Neural cell (in vitro differentiated cells): ENCODE measurements around the gene C10orf90. TPM values are rescaled to one million over a fixed set of nuclear protein-coding genes. Genes with fewer than 3 reads are reported as not detected.
A peak's percentile ranks its signal among the peaks of the same experiment; 100 is the strongest.

Experiments used
- H2AFZ ChIP-seq: fragments of 200-600, 300-800 bp; sonication (generic), shearing (Covaris generic); 2 replicates; pipeline ENCODE4 v1.6.0; 2014; ENCODE audit warnings: low read depth, mild to moderate bottlenecking, antibody characterized with exemption, low read length, moderate library complexity
- H3F3A ChIP-seq: fragments of 200-600 bp; shearing (Covaris generic); 2 replicates; pipeline ENCODE4 v1.6.1; 2016; ENCODE audit warnings: mild to moderate bottlenecking, moderate library complexity, mixed read lengths, antibody characterized with exemption, low read length; ENCODE audit not compliant: insufficient read depth, poor library complexity, severe bottlenecking
- H3K27ac ChIP-seq: fragments of 200-600, 300-800 bp; sonication (generic), shearing (Covaris generic); 2 replicates; pipeline ENCODE4 v1.5.1; 2014; ENCODE audit warnings: mild to moderate bottlenecking, low read length, moderate library complexity
- H3K27me3 ChIP-seq: fragments of 300-800, 200-600 bp; sonication (generic), shearing (Covaris generic); 2 replicates; pipeline ENCODE4 v1.6.0; 2014; ENCODE audit warnings: mild to moderate bottlenecking, low read depth, low read length, moderate library complexity; ENCODE audit not compliant: insufficient read depth
- H3K36me3 ChIP-seq: fragments of 300-800, 200-600 bp; sonication (generic), shearing (Covaris generic); 2 replicates; pipeline ENCODE4 v1.5.1; 2014; ENCODE audit warnings: mild to moderate bottlenecking, antibody characterized with exemption, low read length, moderate library complexity; ENCODE audit not compliant: insufficient read depth
- H3K4me2 ChIP-seq: fragments of 300-800, 200-600 bp; sonication (generic), shearing (Covaris generic); 2 replicates; pipeline ENCODE4 v1.6.0; 2014; ENCODE audit warnings: mild to moderate bottlenecking, low read length
- H3K4me3 ChIP-seq: fragments of 300-800, 200-600 bp; sonication (generic), shearing (Covaris generic); 2 replicates; pipeline ENCODE4 v1.5.1; 2014; ENCODE audit warnings: mild to moderate bottlenecking, low read length, moderate library complexity
- H3K79me2 ChIP-seq: fragments of 200-600 bp; shearing (Covaris generic); replicated peaks from 2 replicates; pipeline ENCODE4 v1.6.0; 2014; ENCODE audit warnings: mild to moderate bottlenecking, low read length, moderate library complexity; ENCODE audit not compliant: insufficient read depth
- H3K9ac ChIP-seq: fragments of 300-800, 200-600 bp; sonication (generic), shearing (Covaris generic); 2 replicates; pipeline ENCODE4 v1.6.1; 2016; ENCODE audit warnings: mild to moderate bottlenecking, low read length, mixed read lengths
- H3K9me2 ChIP-seq: fragments of 200-600 bp; shearing (Covaris generic); 2 replicates; pipeline ENCODE4 v1.6.1; 2016; ENCODE audit warnings: mild to moderate bottlenecking, low read length, mixed read lengths; ENCODE audit not compliant: insufficient read depth
- H3K9me3 ChIP-seq: fragments of 200-600, 300-800 bp; sonication (generic), shearing (Covaris generic); 2 replicates; pipeline ENCODE4 v1.6.1; 2016; ENCODE audit warnings: mild to moderate bottlenecking, mixed run types, low read length, moderate library complexity, mixed read lengths
- H4K20me1 ChIP-seq: fragments of 200-600 bp; shearing (Covaris generic); 2 replicates; pipeline ENCODE4 v1.6.1; 2016; ENCODE audit warnings: mild to moderate bottlenecking, mixed run types; ENCODE audit not compliant: insufficient read depth
- CTCF ChIP-seq: fragments of 450-650 bp; IDR thresholded peaks from 2 replicates; pipeline ENCODE4 v1.5.1; 2014; ENCODE audit warnings: antibody characterized with exemption, mild to moderate bottlenecking, moderate library complexity; ENCODE audit not compliant: poor library complexity, severe bottlenecking
- EP300 ChIP-seq: fragments of 450-650 bp; conservative IDR thresholded peaks from 2 replicates; pipeline ENCODE4 v1.6.1; 2014; ENCODE audit warnings: antibody characterized with exemption, mild to moderate bottlenecking, moderate library complexity; ENCODE audit not compliant: poor library complexity, severe bottlenecking
- EZH2 ChIP-seq: fragments of 200-600, 300-800 bp; shearing (Covaris generic), sonication (generic); IDR thresholded peaks from 2 replicates; pipeline ENCODE4 v1.6.1; 2014; ENCODE audit warnings: antibody characterized with exemption, low read length, borderline replicate concordance, mild to moderate bottlenecking; ENCODE audit not compliant: insufficient read depth, poor library complexity, severe bottlenecking
- MXI1 ChIP-seq: fragments of 450-650 bp; conservative IDR thresholded peaks from 2 replicates; pipeline ENCODE4 v1.6.1; 2014; ENCODE audit warnings: antibody characterized with exemption, mild to moderate bottlenecking; ENCODE audit not compliant: poor library complexity, severe bottlenecking
- POLR2AphosphoS5 ChIP-seq: IDR thresholded peaks from 2 replicates; pipeline ENCODE4 v1.6.1; 2012
- RAD21 ChIP-seq: fragments of 450-650 bp; conservative IDR thresholded peaks from 2 replicates; pipeline ENCODE4 v1.6.1; 2014; ENCODE audit warnings: antibody characterized with exemption, mild to moderate bottlenecking, moderate library complexity
- REST ChIP-seq: IDR thresholded peaks from 2 replicates; pipeline ENCODE4 v1.6.1; 2012; ENCODE audit warnings: borderline replicate concordance
- SMC3 ChIP-seq: fragments of 450-650 bp; conservative IDR thresholded peaks from 2 replicates; pipeline ENCODE4 v1.6.1; 2014; ENCODE audit warnings: antibody characterized with exemption, mild to moderate bottlenecking, moderate library complexity; ENCODE audit not compliant: poor library complexity
- TAF1 ChIP-seq: IDR thresholded peaks from 2 replicates; pipeline ENCODE4 v1.6.1; 2012; ENCODE audit warnings: low read depth
- polyA plus RNA-seq: library from polyadenylated mRNA; depleted of rRNA; stranded (reverse); fragments of >200 nt; gene quantifications from 2 replicates; pipeline ENCODE4 v1.2.3, GENCODE V29; 2014

The C10orf90 gene
- polyA plus RNA-seq, 1 donor from 2014 or later: not detected

GRCh38 chr10:126390324-126390723, 280.2 kb downstream of the C10orf90 start:
- no peaks in the 10 kb centered on the region for H4K20me1 ChIP-seq
- no peaks in the 10 kb centered on the region for H3K9me2 ChIP-seq
- H3K4me2 ChIP-seq: no peak overlapping the region
- H2AFZ ChIP-seq: no peak overlapping the region
- no peak overlapping the region for H3K27ac ChIP-seq
- no peak for TF ChIP-seq EZH2
- no peak for TF ChIP-seq SMC3
- H3K4me3 ChIP-seq: no peak overlapping the region
- H3F3A ChIP-seq: no peaks in the 10 kb centered on the region
- H3K27me3 ChIP-seq: peaks cover 34% of the 10 kb centered on the region
- H3K36me3 ChIP-seq: no peaks in the 10 kb centered on the region
- no peak overlapping the region for H3K9ac ChIP-seq
- H3K9me3 ChIP-seq: no peaks in the 10 kb centered on the region
- H3K79me2 ChIP-seq: no peaks in the 10 kb centered on the region

- Histone ChIP-seq H3K4me2 (peak within 1 kb of the TSS; percentile 81), H3K27ac (no peak within 1 kb of the TSS), H3K4me3 (peak within 1 kb of the TSS; percentile 75), H3K9me2 (no peaks in the 10 kb centered on the region), H3F3A (no peaks in the 10 kb centered on the region), H3K36me3 (no peaks in the 10 kb centered on the region), H3K9ac (peak within 1 kb of the TSS; percentile 45), H3K9me3 (no peaks in the 10 kb centered on the region), H2AFZ (no peak within 1 kb of the TSS), H3K27me3 (peaks cover 34% of the 10 kb centered on the region), H4K20me1 (no peaks in the 10 kb centered on the region), H3K79me2 (no peaks in the 10 kb centered on the region)
- TF ChIP-seq CTCF (peak; percentile 9), SMC3 (peak; percentile 54), POLR2AphosphoS5 (no peak), EZH2 (no peak), RAD21 (peak; percentile 56), REST (no peak), EP300 (no peak), TAF1 (no peak), MXI1 (peak; percentile 57)
These were observed 282.3 kb downstream of the C10orf90 start, which contains the start of gene ADAM12 for GRCh38 chr10:126387931-126388911. ADAM12 (minus strand) TSS chr10:126388477; CDS start chr10:126388145, 332 bp downstream.
